ENCODE measurements around the gene ACADL. TPM values are rescaled to one million over a fixed set of nuclear protein-coding genes. Genes with fewer than 3 reads are reported as not detected.
A peak's percentile ranks its signal among the peaks of the same experiment; 100 is the strongest.

The ACADL gene
- total RNA-seq, 1 experiment from 2014 or later = 1.2 TPM

DNA sequence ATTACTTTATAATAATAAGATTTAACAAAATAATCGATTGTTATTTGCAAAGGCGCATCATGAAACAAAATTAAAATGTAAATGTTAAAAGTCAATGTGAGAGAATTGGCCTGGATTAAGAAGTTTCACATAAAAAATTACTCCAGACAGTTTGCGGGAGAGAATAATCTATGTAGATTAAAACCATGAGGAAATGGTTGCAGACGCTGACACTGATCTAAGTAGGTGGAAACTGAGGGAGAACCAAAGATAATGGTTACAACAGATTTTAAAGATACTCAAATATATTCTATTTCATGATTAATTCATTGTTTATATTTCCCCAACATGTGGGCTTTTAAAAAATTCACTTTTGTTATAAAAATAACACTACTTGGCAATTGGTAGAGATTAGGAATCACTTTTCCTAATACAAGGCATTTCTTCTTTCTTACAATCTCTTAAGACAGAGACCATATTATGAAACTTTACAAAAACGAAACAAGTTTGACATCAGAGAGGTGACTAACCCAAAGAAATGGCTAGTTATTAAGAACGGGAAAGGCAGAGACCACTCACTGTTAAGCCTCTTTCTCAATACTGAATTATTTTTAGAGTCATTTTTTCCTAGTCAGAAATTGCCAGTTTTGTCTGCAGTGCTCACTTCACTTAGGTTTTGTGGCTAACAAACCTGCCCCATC, 55.6 kb downstream of the ACADL start:
- no peaks in the 10 kb centered on the region for H3K27me3 ChIP-seq
- H3K4me1 ChIP-seq = peaks cover 13% of the 10 kb centered on the region
- no peaks in the 10 kb centered on the region for H3K36me3 ChIP-seq
- DNase-seq = no peak
- peak overlapping the region; percentile 100 for H3K4me3 ChIP-seq
- H3K9me3 ChIP-seq (replicated peaks) = no peaks in the 10 kb centered on the region
- peak overlapping the region; percentile 99 for H3K27ac ChIP-seq

DNA sequence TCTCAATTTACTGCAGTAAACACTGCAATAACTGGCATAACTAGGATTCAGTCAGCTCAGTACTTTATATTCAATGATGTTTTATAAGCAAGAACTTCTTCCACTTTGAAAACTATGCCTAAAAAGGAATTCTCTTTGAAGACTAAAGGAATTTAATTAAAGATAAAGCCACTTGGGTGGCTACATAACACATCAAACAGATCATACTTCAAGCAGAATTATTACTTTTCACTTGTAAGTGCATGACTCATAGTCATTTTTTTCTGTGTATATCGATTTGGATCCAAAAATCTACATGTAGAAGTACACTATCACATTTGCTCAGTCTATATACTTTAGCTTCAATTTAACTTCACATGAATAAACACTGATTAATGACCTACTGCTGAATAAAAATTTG, 58.0 kb downstream of the ACADL start:
- Histone ChIP-seq H3K27ac (no peak overlapping the region), H3K4me1 (peaks cover 13% of the 10 kb centered on the region), H3K9me3 (replicated peaks) (no peaks in the 10 kb centered on the region), H3K27me3 (no peaks in the 10 kb centered on the region), H3K4me3 (no peak overlapping the region), H3K36me3 (no peaks in the 10 kb centered on the region; the same call in 1 of the 2 replicates)
- DNase-seq = no peak

DNA sequence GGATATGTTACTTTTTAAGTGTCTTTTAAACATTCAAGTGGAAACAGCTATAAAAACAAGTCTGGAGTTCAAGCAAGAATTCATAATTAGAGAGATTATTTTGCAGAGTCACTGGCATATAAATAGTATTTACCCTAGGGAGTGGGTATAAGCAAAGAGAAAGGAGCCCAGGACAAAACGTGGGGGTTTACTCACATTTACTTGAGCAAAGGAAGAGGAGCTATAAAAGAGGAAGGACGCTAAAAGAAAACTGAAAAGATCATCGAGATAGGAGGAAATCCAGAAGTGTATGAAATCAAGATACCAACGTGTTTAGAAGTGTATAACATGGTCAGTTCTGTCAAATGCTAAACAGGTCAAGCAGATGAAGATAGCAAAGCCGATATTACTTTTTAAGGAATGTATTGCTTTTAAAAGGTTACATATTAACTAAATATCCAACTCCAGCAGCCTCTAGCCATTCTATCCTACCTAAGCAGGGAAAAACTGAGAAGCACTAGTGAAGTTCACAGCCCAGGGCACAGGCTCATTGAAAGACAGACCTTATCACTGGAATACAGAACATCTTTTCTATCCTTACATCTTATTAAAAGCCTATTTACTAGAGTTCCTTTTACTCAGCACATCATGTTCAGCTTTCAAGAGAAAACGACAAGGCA, 62.7 kb downstream of the ACADL start:
- Histone ChIP-seq H3K9me3 (replicated peaks) (no peaks in the 10 kb centered on the region), H3K4me1 (peaks cover 5% of the 10 kb centered on the region; the same call in 1 of the 2 replicates), H3K4me3 (no peak overlapping the region), H3K27me3 (no peaks in the 10 kb centered on the region), H3K36me3 (no peaks in the 10 kb centered on the region; the same call in none of the 2 replicates), H3K27ac (no peak overlapping the region)
- DNase-seq = no peak

DNA sequence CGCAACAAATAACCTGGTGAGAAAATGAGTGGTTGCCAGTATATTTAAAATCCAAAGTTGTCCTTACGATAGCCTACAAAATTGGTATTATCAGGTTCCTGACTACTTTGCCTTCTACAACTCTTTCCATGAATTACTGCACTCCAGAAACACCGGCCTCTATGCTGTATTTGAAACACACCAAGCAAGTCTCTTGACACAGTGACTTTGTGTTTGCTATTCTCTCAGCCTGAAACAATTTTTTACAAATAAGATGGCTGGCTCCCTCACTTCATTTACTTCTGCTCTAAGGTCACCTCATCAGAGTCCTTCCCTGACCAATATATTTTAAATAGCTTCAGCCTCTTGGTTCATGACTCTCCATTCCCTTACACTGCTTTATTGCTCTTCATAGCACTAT, 66.2 kb downstream of the ACADL start:
- no peaks in the 10 kb centered on the region for H3K27me3 ChIP-seq
- H3K4me3 ChIP-seq = no peak overlapping the region
- H3K9me3 ChIP-seq (replicated peaks) = no peaks in the 10 kb centered on the region
- no peak overlapping the region for H3K27ac ChIP-seq
- peaks cover 23% of the 10 kb centered on the region for H3K36me3 ChIP-seq
- DNase-seq = no peak
- H3K4me1 ChIP-seq = no peaks in the 10 kb centered on the region

DNA sequence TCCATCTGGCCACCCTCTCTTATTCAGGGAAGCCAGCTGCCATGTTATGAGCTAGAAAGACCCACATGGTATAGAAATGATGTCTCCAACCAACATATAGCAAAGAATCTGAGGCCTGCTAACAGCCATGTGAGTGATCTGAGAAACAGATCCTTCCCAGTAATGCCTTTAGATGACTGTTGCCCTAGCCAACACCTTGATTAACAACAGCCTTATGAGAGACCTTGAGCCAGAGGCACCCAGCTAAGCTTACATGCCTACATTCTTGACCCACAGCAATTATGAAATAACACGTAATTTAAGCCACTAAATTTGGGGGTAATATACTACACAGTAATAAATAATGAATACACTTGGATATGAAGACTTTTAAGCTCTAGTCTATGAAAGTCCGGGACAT, 67.0 kb downstream of the ACADL start:
- DNase-seq = no peak
- Histone ChIP-seq H3K36me3 (peaks cover 31% of the 10 kb centered on the region), H3K9me3 (replicated peaks) (no peaks in the 10 kb centered on the region), H3K4me1 (no peaks in the 10 kb centered on the region), H3K27me3 (no peaks in the 10 kb centered on the region), H3K4me3 (no peak overlapping the region), H3K27ac (no peak overlapping the region)

DNA sequence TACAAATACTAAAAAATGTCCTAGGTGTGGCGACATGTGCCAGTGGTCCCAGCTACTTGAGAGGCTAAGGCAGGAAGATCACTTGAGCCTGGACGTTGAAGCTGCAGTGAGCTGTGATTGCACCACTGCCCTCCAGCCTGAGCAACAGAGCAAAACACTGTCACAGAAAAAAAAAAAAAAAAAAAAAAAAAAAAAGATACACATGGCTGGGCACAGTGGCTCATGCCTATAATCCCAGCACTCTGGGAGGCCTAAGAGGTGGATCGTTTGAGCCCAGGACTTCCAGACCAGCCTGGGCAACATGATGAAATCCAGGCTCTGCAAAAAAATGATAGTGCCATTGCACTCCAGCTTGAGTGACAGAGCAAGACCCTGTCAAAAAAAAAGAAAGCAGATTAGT, 67.7 kb downstream of the ACADL start:
- Histone ChIP-seq H3K36me3 (peaks cover 34% of the 10 kb centered on the region), H3K4me1 (no peaks in the 10 kb centered on the region), H3K27me3 (no peaks in the 10 kb centered on the region), H3K4me3 (no peak overlapping the region), H3K9me3 (replicated peaks) (no peaks in the 10 kb centered on the region), H3K27ac (no peak overlapping the region)
- no peak for DNase-seq

DNA sequence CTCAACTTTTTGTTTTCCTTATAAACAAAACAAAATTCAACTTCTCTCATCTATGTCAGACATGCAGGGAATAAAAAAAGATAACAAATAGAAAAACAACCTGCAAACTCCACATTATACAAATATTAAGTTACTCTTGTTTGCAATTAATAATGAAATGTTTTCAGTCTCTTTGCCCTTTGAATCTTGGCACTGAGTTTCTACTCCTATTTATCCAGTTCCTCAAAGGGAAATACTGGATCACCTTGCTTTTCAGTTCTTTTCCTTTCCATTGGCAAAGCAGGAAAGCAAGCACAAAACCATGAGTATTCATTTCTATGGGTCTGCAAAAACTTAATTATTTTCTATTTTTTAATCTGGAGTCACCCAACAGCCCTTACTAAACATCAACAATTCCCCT, 77.6 kb downstream of the ACADL start:
- Histone ChIP-seq H3K9me3 (replicated peaks) (no peaks in the 10 kb centered on the region), H3K36me3 (peaks cover 49% of the 10 kb centered on the region), H3K4me1 (no peaks in the 10 kb centered on the region), H3K4me3 (no peak overlapping the region), H3K27ac (no peak overlapping the region), H3K27me3 (no peaks in the 10 kb centered on the region)
- DNase-seq = no peak

Other genes with a start within 250 kb of the ACADL start
- 69.7 and 75.1 TPM in 2 replicates for gene RPE, start 222.8 kb downstream of the ACADL start, total RNA-seq (2014; rRNA removed; shearing (Covaris generic))
- 23.3 and 24.3 TPM in 2 replicates for gene KANSL1L, start 54.0 kb downstream of the ACADL start, total RNA-seq (2014; rRNA removed; shearing (Covaris generic))
- gene MYL1, start 89.7 kb upstream of the ACADL start, total RNA-seq (2014; rRNA removed; shearing (Covaris generic)) = 2.2 and 3.3 TPM in 2 replicates